C1 segment of cervical spinal cord (tissue), 14 donors: ENCODE results near the gene MIEF2.

Experiments used
- DNase-seq, 14 donors: peaks; one replicate each; lab custom pipeline; 2025; lab: John Stamatoyannopoulos, UW

Gene MIEF2

DNA sequence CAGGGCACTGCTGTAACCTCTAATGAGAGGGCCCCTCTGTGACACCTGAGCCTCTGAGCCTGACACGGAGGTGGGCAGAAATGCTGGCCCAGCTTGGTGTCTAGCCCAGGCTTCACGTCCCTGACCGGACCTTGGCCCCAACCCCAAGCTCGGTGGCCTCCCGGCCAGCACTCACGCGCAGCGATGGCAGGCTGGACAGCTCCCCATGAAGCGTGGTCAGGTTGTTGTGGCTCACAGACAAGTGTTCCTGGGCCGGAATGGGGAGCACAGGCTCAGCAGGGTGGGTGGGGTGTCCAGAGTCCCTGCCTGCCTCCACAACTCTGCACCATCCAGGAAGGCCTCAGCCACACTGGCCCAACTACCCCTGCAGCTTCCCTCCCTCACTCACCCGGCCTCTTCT lies 4.1 kb upstream of the MIEF2 start:
- DNase-seq: no peak

DNA sequence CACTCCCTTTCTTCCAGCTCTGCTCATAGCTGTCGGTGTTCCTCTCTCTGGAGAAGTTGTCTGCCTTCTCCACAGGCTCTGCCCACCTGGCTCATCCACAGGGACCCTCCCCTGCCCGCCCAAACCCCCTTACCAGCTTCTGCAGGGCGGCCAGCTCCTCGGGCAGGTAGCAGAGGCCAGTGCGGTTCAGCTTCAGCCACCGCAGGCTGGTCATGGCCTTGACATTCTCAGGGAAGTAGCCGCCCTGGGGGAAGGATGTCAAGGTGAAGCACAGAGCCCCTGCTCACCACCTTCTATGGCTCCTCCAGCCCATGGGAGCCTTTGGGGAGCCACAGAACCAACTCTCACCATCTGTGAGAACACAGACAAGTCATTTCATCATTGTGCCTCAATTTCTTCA lies 3.7 kb upstream of the MIEF2 start:
- no peak for DNase-seq

DNA sequence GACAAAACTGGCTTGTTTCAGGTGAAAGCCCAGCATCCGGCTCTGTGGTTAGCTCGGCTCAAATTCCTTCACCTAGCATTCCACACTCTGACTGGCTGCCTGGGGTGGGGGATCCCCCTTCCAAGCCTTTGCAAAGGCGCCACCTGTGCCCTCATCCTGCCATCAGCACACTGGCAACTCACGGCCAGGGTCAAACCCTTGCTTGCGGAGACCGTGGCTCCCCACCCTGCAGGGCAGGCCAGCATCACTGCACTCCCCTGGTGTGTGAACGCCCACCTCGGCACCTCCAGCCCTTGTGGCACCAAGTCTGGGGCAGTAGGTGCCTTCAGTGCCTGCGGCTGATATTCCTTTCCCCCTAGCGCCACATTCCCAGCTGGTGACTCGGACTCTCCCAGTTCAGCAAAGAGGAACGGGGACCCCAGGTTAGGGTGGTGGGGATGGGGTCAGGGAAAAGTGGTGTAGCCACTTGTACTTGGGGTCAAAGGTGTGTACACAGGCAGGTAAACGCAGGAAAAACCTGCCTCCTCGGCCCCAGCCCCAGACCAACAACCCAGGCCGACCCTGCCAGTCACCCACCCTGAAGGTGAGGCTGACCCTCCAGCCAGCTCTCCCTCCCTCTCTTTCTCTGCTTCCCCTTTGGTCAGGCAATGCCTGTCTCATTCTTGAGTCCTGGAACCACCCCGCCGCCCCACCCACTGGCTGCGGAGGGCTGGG lies 3.0 kb upstream of the MIEF2 start:
- DNase-seq: no peak

DNA sequence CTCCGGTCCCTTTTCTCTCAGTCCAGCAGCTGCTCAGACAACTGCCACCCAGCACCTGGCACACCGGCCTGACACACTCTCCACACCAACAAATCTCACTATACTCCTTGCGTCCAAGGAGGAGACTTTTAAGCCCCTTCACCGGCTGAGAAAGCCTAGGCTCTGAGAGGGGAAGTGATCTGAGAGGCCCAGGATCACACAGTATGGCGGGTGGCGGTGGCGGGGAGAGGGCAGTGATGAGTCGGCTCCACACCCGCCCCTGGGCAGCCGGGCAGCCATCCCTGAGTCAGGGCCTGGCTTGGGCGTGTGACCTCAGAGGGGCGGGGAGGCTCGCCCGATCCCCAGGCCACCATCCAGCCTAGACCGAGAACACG lies 2.5 kb upstream of the MIEF2 start:
- DNase-seq: peak in 13 of 14 donors; percentile 48 to 89 (median 72)

DNA sequence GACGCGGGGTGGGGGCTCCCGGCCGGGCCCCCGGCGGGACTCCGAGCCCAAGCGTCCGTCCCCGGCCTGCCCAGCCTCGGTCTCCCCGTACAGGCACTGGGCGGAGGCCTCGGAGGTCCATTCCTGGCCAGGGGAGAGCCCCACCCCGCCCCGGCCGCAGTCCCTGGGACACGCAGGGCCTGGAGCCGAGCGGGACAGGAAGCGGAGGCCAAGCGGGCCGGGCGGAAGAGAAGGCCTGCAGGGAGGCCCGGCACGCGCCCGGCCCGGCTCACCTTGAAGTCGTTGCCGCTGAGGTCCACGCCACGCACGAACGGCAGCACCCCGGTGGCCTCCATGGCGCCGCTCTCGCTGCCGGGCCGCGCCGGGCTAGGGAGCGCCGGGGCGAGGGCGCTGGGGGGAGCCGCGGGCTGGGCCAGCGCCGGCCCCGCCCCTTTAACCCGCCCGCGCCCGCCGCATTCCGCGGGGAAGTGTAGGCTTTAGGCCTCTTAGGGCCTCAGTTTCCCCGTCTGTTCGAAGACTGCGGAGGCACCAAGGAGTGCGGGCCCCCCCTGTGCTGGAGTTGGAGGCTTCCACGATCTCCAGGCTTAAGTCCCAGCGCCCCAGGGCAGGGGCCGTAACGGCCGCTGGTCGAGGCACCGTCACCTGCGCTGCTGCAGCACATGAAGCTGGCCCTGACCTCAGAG lies 2.0 kb upstream of the MIEF2 start, which contains the start of gene FLII:
TSS of gene FLII (minus strand) at position 383 of the 683 bp plus-strand sequence. CDS start at position 335, 48 bp downstream.
- DNase-seq: peak in 12 of 14 donors; percentile 48 to 89 (median 74)

DNA sequence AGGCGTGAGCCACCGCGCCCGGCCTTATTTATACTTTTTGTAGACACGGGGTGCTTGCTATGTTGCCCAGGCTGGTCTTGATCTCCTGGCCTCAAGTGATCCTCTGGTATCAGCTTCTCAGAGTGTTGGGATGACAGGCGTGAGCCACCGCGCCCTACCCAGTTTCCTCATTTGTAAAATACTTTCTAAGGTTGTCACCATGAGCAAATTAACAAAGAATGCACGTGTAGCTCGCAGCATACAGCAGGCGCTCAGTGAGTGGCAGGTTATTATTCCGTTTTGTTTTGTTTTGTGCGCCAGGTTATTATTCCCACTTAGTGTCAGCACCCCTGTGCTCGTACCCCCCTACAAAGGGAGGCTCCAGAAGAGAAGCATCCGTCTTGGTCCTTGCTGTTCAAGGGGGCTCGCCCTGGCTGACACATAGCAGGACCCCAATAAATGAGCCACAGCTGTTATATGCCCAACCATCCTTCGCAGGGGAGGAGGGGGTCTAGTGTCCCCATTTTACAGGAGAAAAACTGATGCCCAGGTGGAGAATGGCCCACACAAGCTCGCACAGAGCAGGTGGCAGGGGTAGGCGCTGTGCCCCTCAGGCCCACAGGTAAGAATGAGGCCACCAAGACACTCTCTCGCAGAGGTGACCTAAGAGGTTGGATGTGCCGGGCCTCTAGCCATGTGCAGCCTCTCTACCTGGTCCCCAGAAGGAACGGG lies 686 bp upstream of the MIEF2 start:
- no peak for DNase-seq

DNA sequence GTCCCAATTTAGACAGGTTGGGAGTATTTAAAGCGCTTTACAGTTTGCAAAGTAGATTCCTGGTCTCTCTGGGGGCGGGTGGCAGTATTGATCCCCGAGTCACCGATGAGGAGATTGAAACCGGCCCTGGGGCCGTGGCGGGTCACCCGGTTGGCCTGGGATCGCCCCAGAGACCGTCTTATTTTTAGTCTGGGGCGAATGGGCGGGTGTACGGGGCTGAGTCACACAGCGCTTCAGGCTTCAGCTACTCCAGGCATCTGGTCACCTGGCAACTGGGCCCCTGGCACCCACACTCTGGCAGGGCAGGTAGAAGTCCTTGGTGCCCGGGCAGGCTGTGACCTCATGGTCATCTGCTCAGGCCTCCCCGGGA lies 669 bp downstream of the MIEF2 start:
- DNase-seq: peak in 6 of 14 donors; percentile 22 to 63 (median 37)

DNA sequence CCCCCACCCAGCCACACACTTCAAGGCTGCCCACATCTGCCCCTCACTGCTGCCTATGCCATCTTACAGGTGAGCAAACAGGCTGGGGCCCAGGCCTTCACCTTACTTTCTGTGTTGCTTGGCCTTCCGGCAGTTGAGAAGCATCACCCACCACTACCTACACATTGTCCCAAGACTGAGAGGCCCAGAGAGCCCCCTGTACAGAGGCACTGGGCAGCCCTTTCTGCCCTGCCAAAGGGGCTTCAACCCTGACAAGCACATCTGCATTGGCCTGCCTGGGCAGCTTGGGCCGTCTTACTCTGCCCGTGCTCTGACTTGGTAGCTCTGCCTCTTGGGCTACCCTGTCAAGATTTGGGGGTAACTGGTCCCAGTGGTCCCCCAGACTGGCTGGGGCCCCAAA lies 1.2 kb downstream of the MIEF2 start:
- no peak for DNase-seq

DNA sequence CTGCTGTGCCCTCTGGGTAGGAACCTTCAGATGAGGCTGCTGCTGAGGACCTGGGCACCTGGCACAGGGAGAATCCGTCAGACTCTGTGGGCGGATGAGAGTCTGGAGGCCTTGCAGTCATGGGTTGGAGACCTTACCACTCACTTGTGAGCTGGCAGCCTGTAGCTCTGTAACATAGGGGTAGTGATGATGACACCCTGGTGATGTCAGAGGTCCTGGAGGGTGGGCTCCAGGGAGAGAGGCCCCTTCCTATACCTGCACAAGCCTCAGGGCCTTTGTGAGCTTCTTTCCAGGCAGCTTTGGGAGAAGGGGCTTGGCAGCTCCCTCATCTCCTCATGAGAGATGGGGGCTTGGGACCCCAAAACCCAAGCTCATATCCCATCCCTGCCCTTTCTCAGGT lies 1.6 kb downstream of the MIEF2 start:
- no peak for DNase-seq

DNA sequence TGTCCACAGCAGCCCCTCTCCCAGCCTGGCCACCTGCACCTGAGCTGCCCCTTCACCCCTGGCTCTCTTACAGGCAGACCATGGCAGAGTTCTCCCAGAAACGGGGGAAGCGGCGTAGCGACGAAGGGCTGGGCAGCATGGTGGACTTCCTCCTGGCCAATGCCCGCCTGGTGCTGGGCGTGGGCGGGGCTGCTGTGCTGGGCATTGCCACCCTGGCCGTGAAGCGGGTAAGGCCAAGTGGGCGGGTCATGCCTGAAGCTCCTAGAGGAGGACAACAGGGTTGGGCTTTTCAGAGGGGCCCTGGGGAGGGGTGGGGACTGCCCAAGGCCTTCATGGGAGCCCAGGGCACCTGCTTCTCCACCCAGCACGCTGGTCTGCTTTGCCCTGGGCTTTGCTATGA lies 2.2 kb downstream of the MIEF2 start:
- no peak for DNase-seq

DNA sequence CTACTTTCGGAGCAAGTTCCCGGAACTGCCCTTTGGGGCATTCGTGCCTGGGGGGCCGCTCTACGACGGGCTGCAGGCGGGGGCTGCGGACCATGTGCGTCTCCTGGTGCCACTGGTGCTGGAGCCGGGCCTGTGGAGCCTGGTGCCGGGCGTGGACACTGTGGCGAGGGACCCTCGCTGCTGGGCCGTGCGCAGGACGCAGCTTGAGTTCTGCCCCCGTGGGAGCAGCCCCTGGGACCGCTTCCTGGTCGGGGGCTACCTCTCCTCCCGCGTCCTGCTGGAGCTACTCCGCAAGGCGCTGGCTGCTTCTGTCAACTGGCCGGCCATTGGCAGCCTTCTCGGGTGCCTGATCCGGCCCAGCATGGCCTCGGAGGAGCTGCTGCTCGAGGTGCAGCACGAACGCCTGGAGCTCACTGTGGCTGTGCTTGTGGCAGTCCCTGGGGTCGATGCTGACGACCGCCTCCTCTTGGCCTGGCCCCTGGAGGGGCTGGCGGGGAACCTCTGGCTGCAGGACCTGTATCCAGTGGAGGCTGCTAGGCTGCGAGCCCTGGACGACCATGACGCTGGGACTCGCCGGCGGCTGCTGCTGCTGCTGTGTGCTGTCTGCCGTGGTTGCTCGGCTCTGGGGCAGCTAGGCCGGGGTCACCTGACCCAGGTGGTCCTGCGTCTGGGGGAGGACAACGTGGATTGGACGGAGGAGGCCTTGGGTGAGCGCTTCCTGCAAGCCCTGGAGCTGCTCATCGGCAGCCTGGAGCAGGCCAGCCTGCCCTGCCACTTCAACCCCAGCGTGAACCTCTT lies 3.6 kb downstream of the MIEF2 start:
- DNase-seq: no peak

DNA sequence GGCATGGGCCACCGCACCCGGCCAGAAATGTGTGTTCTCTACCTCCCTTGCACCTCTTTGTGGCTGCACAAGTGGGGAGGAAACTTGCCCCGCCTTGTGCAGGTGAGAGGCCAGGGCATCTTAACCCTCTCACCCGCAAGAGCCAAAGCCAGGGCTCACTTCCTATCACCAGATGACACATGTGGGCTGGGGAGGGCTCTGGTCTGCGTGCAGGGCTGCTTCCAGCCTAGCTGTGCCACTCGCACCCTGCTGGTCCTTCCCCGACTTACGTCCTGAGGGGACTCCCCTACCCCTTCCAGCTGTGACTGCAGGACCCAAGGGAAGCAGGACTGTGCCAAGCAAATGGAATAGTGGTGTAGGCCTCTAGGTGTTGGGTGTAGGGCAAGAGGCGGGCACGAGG lies 6.9 kb downstream of the MIEF2 start:
- DNase-seq: no peak

DNA sequence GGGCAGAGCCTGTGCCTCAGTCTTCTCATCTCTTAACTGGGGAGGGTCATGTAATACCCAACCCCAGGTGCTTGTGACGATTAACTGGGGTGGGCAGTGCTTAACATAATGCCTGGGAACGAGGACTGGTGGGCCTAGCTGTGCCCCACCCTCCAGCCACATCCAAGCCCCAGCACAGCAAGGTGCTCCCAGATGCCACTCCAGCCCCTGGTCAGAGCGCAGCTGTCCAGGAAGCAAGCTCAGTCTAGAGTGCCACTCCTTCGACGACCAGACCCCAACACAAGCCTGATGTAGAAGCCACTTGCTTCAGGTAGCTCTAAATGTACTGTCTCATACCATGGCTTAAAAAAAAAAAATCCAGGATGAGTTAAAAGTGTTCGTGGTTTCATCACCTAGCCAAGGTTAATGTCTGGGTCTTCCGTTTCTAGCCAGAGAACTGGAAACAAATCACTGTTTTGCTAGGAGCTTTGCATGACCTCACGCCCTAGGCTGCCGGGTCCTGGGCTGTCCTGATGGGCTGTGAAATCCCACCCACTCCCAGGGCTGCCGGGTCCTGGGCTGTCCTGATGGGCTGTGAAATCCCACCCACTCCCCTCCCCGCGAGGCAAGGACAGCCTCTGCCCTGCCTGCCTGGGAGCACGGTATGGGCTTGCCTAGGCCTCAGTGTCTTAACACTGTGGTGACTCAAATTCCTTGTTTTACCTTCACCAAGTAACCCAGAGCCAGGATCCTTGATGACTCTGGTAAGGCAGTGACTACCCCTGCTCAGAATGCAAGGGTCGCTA lies 7.7 kb downstream of the MIEF2 start:
- DNase-seq: no peak

DNA sequence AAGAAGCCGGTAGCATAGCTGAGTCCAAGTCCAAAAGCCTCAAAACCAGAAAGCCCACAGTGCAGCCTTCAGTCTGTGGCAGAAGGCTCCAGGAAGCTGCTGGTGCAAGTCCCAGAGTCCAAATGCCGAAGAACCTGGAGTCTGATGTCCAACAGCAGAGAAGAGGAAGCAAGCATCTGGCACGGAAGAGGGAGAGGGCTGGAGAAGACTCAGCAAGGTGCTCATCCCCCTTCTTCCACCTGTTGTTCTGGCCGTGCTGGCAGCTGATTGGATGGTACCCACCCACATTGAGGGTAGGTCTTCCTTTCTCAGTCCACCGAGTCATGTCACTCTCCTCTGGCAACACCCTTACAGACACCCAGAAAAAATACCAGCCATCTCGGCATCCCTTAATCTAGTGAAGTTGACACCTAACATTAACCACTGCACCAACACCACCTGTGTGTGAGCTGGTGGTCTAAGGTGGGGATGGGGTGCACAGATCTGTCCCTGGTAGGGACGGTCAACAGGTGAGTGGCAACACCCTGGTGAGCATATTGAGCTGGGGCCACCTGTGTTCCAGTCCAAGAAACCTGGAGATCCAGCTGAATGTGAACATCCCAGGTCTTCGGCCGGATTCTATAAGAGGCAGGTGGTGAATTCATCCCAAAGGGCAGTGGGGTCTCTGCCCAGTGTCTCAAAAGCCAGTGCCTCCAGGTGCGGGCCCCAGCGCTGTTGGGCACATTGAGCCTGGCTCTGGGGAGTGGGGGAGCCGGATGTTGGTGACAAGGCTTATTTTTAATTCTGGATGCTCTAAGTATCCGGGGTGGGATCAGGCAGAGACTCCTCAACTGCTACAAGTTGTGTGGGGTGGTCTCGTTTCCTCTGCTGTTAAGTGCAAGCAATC lies 9.8 kb downstream of the MIEF2 start:
- DNase-seq: no peak

DNA sequence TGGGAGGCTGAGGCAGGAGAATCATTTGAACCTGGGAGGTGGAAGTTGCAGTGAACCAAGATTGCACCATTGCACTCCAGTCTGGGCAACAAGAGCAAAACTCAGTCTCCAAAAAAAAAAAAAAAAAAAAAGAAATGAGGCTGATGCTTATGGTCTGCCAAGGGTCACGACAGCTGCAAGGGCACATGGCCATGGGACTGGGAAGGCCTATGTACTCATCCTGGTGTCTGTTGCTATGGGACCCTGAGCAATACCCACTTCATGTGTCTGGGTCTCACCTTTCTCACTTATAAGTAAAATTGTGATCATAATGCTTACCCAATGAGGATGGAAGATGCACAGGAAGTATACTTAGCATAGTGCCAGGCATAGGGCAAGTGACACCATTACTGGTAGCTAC lies 16.6 kb downstream of the MIEF2 start:
- no peak for DNase-seq

DNA sequence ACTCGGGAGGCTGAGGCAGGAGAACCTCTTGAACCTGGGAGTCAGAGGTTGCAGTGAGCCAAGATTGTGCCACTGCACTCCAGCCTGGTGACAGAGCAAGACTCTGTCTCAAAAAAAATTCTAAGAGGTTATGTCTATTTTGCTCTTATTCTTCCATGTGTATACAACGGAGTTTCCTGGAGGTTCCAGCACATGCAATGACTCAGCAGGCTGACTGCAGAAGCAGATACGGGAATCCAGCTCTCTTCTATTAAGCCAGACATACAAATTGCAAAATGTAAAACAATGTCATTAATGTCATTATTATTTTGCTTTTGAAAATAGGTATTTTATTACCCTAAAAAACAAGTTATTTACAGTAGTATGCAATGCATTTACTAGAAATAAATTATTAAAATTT lies 18.4 kb downstream of the MIEF2 start:
- DNase-seq: no peak

DNA sequence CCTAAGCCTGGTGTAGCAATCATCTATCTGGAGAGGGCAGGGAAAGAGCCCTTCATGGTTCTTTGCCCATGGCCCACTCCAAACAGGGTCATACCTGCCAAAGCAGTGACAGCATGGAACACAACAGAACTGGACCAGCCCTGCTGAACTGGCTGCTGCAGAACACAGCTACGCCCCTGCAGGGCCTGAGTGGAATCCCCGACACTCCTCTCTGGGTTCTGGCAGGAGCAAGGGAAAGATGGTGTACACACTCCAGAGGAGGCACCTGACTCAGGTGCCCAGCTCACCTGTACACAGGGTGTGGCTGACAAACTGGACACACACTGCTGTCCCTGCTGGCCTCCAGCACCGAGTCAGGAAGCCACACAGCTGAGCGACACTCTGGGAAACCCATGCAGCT lies 19.8 kb downstream of the MIEF2 start:
- DNase-seq: no peak

DNA sequence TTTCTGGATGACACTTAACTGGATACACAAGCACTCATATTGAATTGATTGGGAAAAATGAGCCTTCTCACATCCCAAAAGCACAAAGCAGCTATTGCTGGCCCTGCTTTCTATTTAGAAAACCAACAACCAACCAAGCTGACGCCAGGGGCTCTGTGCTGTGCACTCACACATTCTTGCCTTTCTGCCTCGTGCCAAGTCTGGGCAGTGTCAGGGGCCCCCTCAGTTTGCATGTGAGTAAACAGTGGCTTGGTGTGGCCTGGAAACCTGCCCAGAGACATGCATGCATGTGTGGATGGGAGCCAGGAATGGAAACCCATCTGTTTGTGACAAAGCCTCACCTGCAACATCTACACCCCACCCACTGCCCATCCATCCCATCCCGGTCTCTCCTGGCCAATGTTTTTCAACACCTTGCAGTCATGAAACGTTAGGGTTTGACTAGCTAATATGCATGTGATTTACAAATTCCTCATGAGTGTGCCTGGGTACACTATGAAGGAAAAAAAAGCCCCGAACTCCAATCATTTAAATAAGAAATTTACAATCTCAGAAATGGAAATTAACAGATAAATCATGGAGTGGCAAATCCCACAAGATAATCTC lies 20.4 kb downstream of the MIEF2 start:
- no peak for DNase-seq

DNA sequence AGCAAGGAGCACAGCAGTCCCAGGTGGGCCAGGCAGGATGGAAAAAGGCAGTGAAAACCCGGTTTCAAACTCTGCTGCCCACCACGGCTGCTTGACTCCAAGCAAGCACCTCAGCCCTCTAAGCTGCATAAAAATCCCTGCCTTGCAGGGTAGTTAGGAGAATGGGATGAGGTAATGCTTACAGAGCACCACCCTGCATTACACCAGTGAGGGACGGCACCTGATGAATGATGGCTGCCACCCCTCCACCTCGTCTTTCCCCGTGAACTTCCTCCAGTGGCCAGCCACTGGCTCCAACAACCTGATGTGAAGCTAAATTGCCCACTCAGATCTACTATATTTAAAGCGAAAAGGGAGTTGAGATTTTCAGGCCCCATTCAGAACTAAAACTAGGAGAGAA lies 21.3 kb downstream of the MIEF2 start:
- no peak for DNase-seq

DNA sequence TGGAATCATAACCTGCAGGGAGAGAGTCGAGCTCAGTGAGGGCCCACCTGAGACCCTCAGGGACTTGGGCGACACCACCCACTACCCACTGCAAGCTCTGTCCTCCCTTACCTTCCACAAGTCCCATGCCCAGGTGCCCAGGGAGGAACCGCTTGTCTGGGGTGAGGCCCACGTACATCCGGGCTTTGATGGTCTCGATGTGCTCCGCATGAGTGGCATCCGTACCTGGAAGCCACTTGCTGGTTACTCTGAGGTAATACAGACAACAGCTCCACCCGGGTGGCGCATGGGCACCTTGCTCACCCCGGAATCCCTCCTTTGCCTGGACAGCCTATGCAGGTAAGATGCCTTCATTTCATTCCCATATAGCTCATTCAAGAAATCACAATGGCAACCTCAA lies 24.8 kb downstream of the MIEF2 start:
- DNase-seq: no peak
